ENCODE measurements around the gene GOLGB1. TPM values are rescaled to one million over a fixed set of nuclear protein-coding genes. Genes with fewer than 3 reads are reported as not detected.

GOLGB1 gene
- total RNA-seq, 1 experiment from 2014 or later = 31.4 TPM

DNA sequence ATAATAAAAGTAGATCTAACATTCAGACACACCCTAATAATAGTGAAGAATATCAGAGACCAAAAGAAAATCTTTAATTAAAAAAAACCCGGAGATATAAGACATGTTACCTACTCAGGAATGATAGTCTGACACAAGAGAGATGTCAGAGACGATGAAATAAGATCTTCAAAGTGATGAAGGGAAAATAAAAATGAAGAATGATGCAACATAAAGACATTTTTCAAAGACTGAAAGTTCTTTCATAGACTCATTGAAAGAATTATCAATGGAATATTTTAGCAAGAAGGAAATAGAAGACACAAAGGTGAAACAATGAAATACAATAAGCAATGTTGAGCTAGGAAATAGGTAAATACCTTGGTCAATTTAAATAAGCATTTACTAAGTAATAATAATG lies 108.4 kb downstream of the GOLGB1 start:
- no peak overlapping the region for H2AK5ac ChIP-seq (ENCODE audit: insufficient read length, low read length)
- Mint-ChIP-seq H3K36me3 (ENCODE audit: insufficient read depth in 1 of 3, low read depth in 3 of 3) (no peaks in the 10 kb centered on the region), H3K9me3 (no peaks in the 10 kb centered on the region; a peak in 1 of 5 replicates), H3K27ac (0 out of 7 replicates have a peak overlapping the region, but pooled peaks of 1 of the 3 experiments have one; percentile 1), H3K4me3 (no peak overlapping the region), H3K27me3 (ENCODE audit: low read depth) (no peaks in the 10 kb centered on the region), H3K4me1 (peaks cover 43 to 44% of the 10 kb centered on the region in 2 experiments)
- H2BK5ac ChIP-seq (ENCODE audit: insufficient read length, low read length) = no peak overlapping the region
- no peaks in the 10 kb centered on the region for H3K27me3 ChIP-seq (ENCODE audit: insufficient read depth, low read length)
- DNase-seq = no peak
- H4K91ac ChIP-seq (ENCODE audit: insufficient read length, low read depth, low read length) = no peak overlapping the region
- H2AFZ ChIP-seq (ENCODE audit: low read length) = no peak overlapping the region
- H3K23ac ChIP-seq (ENCODE audit: insufficient read length, low read depth, low read length) = no peak overlapping the region
- H3K27ac ChIP-seq (ENCODE audit: insufficient read length, low read depth, low read length) = no peak overlapping the region
- no peak overlapping the region for H2BK20ac ChIP-seq (ENCODE audit: low read depth, low read length, poor library complexity, severe bottlenecking)
- H3K79me1 ChIP-seq (ENCODE audit: insufficient read depth, low read depth, low read length, poor library complexity, severe bottlenecking) = no peaks in the 10 kb centered on the region
- H3K18ac ChIP-seq (ENCODE audit: insufficient read length, low read depth, low read length) = no peak overlapping the region
- H3K4me2 ChIP-seq (ENCODE audit: insufficient read depth, insufficient read length, low read length) = no peak overlapping the region
- TF ChIP-seq, protein P1, sequence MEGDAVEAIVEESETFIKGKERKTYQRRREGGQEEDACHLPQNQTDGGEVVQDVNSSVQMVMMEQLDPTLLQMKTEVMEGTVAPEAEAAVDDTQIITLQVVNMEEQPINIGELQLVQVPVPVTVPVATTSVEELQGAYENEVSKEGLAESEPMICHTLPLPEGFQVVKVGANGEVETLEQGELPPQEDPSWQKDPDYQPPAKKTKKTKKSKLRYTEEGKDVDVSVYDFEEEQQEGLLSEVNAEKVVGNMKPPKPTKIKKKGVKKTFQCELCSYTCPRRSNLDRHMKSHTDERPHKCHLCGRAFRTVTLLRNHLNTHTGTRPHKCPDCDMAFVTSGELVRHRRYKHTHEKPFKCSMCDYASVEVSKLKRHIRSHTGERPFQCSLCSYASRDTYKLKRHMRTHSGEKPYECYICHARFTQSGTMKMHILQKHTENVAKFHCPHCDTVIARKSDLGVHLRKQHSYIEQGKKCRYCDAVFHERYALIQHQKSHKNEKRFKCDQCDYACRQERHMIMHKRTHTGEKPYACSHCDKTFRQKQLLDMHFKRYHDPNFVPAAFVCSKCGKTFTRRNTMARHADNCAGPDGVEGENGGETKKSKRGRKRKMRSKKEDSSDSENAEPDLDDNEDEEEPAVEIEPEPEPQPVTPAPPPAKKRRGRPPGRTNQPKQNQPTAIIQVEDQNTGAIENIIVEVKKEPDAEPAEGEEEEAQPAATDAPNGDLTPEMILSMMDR (conservative IDR thresholded peaks at IDR 0.05) = no peak
- H3K4ac ChIP-seq (ENCODE audit: low read depth, low read length) = no peak overlapping the region
- H3T11ph ChIP-seq (ENCODE audit: low read length) = no peak overlapping the region
- no peaks in the 10 kb centered on the region for H3K9me3 ChIP-seq (ENCODE audit: control insufficient read depth, low read depth, low read length)
- no peak overlapping the region for H3K56ac ChIP-seq (ENCODE audit: insufficient read length, low read depth, low read length)
- H2BK15ac ChIP-seq (ENCODE audit: low read depth, low read length) = no peak overlapping the region
- no peak overlapping the region for H2BK120ac ChIP-seq (ENCODE audit: low read depth, low read length, poor library complexity, severe bottlenecking)
- no peaks in the 10 kb centered on the region for H3K79me2 ChIP-seq (ENCODE audit: insufficient read depth, low read length)
- no peaks in the 10 kb centered on the region for H3K23me2 ChIP-seq (ENCODE audit: insufficient read length, low read depth, low read length, poor library complexity, severe bottlenecking)
- peaks cover 7% of the 10 kb centered on the region; the same call in 1 of the 2 replicates for H3K4me1 ChIP-seq (ENCODE audit: insufficient read depth, low read length)
- WGBS (ENCODE audit: extremely low coverage, insufficient read length, low lambda C conversion rate) = no CpG with 5 or more reads among the region's 2 CpGs
- H4K8ac ChIP-seq (replicated peaks; ENCODE audit: insufficient read length, low read depth, low read length) = no peak overlapping the region
- no peak overlapping the region for H3K14ac ChIP-seq (ENCODE audit: insufficient read depth, low read length)
- no peak overlapping the region for H4K5ac ChIP-seq (ENCODE audit: insufficient read length, low read depth, low read length)
- no peak overlapping the region for H2BK12ac ChIP-seq (ENCODE audit: insufficient read length, low read depth, low read length)
- no peaks in the 10 kb centered on the region for H4K20me1 ChIP-seq (ENCODE audit: control insufficient read depth, insufficient read depth, insufficient read length)
- no peak overlapping the region for H3K9ac ChIP-seq (ENCODE audit: extremely low read depth, insufficient read length, low read length)
